Lower leg skin (tissue), 3 donors: ENCODE results near the gene LMTK2.

ENCODE experiments used
- POLR2A ChIP-seq, 2 donors: fragments of 450-650 bp; IDR thresholded peaks; one replicate each; pipeline ENCODE4 v1.6.1; 2016 to 2017; ENCODE audit warnings: antibody characterized with exemption in 2 of 2, mild to moderate bottlenecking in 1 of 2, moderate library complexity in 1 of 2
- TF ChIP-seq, protein P1 (sequence below), 3 donors: fragments of 450-650 bp; IDR thresholded peaks; one replicate each; pipeline ENCODE4 v1.5.1; 2016; ENCODE audit warnings: antibody characterized with exemption in 3 of 3, mild to moderate bottlenecking in 3 of 3, moderate library complexity in 2 of 3

DNA sequence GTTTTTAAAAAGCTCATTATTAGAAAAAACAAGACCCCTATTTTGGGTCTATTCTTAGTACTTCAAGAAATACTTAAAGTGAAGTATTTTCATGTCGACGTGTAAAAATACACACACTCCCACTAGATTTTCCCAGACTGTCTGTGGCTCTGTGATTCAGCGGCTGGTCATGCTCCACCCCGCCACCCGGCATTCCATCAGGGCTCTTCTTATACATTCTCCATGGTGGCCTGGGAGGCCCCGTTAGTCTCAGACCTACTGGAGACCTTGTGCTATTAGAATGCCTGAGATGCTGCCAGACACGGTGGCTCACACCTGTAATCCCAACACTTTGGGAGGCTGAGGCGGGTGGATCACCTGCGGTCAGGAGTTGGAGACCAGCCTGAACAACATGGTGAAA lies 132.3 kb downstream of the LMTK2 start:
- TF ChIP-seq, protein P1, sequence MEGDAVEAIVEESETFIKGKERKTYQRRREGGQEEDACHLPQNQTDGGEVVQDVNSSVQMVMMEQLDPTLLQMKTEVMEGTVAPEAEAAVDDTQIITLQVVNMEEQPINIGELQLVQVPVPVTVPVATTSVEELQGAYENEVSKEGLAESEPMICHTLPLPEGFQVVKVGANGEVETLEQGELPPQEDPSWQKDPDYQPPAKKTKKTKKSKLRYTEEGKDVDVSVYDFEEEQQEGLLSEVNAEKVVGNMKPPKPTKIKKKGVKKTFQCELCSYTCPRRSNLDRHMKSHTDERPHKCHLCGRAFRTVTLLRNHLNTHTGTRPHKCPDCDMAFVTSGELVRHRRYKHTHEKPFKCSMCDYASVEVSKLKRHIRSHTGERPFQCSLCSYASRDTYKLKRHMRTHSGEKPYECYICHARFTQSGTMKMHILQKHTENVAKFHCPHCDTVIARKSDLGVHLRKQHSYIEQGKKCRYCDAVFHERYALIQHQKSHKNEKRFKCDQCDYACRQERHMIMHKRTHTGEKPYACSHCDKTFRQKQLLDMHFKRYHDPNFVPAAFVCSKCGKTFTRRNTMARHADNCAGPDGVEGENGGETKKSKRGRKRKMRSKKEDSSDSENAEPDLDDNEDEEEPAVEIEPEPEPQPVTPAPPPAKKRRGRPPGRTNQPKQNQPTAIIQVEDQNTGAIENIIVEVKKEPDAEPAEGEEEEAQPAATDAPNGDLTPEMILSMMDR (IDR thresholded peaks at IDR 0.05) = no peak
- no peak for TF ChIP-seq POLR2A (IDR thresholded peaks at IDR 0.05)
